Lower lobe of right lung (tissue), 2 donors: ENCODE results near the gene FAM171A1. TPM values are rescaled to one million over a fixed set of nuclear protein-coding genes. Genes with fewer than 3 reads are reported as not detected.
"Not testable (repeated sequence)": the region's sequence is repeated elsewhere in the genome, so short reads cannot be mapped to it uniquely, and the experiment has no call there.

Experiments used
- ATAC-seq, 2 donors: fragments of 200-7000 bp; cut with Tn5 transposase; one replicate each; pipeline ENCODE4 v1.9.1; 2020 to 2022; ENCODE audit warnings: mild to moderate bottlenecking in 2 of 2, moderate library complexity in 2 of 2
- DNase-seq: peaks from one replicate; pipeline ENCODE4 v3.0.0-alpha.2; 2020
- H3K27ac ChIP-seq: fragments of 200-600 bp; one replicate; pipeline ENCODE4 v1.8.0; 2022
- H3K27me3 ChIP-seq: fragments of 200-600 bp; one replicate; pipeline ENCODE4 v1.8.0; 2022; ENCODE audit warnings: low read depth
- H3K36me3 ChIP-seq: fragments of 200-600 bp; one replicate; pipeline ENCODE4 v1.8.0; 2022; ENCODE audit warnings: mild to moderate bottlenecking
- H3K4me1 ChIP-seq: fragments of 200-600 bp; one replicate; pipeline ENCODE4 v1.8.0; 2022
- H3K4me3 ChIP-seq: fragments of 200-600 bp; one replicate; pipeline ENCODE4 v1.8.0; 2022; ENCODE audit warnings: mild to moderate bottlenecking
- H3K9me3 ChIP-seq: fragments of 200-600 bp; one replicate; pipeline ENCODE4 v1.8.0; 2022
- intact Hi-C: fragments of 100-400 bp; cut with DNase I; formaldehyde crosslinking; loops from one replicate; pipeline ENCODE4 v1.11.0; 2022
- total RNA-seq: library from RNA; stranded (reverse); fragmentation: NEBNext Ultra II Directional; extraction: Animal tissue kit (Norgen Biotek cat#: 25700); gene quantifications from one replicate; pipeline ENCODE4 v1.2.1, GENCODE V29; 2021
- TF ChIP-seq, protein P1 (sequence below): fragments of 200-600 bp; IDR thresholded peaks from one replicate; pipeline ENCODE4 v1.8.0; 2022; ENCODE audit warnings: antibody characterized with exemption, mild to moderate bottlenecking
- donor health status: DM: no; HTN: yes; CAD: no; lungs with severe emphysema.

The FAM171A1 gene
- total RNA-seq, 1 donor from 2014 or later: 14.0 TPM

DNA sequence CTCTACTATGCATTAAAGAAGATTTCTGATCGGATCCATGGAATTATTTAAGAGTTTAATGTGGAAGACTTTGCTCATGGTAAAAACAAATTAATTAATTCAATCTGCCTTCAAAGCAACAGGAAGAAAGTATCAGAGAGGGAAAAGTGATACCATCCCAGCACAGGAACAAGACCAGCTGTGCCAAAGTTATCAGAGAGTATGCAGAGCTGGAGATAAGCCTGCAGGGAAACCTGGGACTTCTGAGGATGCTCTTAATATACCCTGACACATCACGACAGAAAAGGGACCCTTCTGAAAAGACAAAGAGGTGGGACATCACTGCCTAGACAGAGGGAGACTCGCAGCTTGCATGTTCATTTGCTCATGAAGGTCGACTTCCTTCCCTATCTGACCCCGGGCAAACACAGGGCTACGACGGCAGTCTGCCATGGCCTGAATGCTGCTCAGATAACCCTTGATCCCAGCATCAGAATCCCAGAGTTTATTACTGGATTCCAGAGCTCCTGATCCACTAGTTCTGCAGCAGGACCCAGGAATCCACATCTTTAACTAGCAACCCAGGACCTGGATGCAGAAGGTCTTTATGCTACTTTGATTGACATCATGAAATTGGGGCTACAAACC, 29.5 kb downstream of the FAM171A1 start:
- Histone ChIP-seq H3K4me3 (no peak overlapping the region), H3K27me3 (no peaks in the 10 kb centered on the region), H3K4me1 (peaks cover 7% of the 10 kb centered on the region), H3K9me3 (no peaks in the 10 kb centered on the region), H3K27ac (no peak overlapping the region), H3K36me3 (no peaks in the 10 kb centered on the region)
- intact Hi-C loops: no loop called here
- TF ChIP-seq, protein P1, sequence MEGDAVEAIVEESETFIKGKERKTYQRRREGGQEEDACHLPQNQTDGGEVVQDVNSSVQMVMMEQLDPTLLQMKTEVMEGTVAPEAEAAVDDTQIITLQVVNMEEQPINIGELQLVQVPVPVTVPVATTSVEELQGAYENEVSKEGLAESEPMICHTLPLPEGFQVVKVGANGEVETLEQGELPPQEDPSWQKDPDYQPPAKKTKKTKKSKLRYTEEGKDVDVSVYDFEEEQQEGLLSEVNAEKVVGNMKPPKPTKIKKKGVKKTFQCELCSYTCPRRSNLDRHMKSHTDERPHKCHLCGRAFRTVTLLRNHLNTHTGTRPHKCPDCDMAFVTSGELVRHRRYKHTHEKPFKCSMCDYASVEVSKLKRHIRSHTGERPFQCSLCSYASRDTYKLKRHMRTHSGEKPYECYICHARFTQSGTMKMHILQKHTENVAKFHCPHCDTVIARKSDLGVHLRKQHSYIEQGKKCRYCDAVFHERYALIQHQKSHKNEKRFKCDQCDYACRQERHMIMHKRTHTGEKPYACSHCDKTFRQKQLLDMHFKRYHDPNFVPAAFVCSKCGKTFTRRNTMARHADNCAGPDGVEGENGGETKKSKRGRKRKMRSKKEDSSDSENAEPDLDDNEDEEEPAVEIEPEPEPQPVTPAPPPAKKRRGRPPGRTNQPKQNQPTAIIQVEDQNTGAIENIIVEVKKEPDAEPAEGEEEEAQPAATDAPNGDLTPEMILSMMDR: no peak
- DNase-seq (no peak), ATAC-seq (no peak)

DNA sequence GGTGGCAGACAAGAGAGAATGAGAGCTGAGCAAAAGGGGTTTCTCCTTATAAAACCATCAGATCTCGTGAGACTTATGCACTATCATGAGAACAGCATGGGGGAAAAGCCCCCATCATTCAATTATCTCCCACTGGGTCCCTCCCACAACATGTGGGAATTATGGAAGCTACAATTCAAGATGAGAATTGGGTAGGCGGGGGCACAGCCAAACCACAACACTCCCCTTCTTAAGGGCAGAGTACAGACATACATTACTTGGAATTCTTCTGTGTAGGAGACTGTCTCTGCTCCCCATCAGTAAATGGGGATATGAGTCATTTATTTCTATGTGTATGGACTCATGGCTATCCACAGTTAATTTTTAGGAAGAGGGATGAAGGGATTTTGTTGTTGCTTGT, 31.2 kb downstream of the FAM171A1 start:
- DNase-seq (no peak), ATAC-seq (no peak)
- H3K27ac ChIP-seq: no peak overlapping the region
- peaks cover 1% of the 10 kb centered on the region for H3K4me1 ChIP-seq
- no peaks in the 10 kb centered on the region for H3K36me3 ChIP-seq
- H3K9me3 ChIP-seq: no peaks in the 10 kb centered on the region
- intact Hi-C loops: no loop called here
- H3K4me3 ChIP-seq: no peak overlapping the region
- TF ChIP-seq, protein P1: no peak
- H3K27me3 ChIP-seq: no peaks in the 10 kb centered on the region

DNA sequence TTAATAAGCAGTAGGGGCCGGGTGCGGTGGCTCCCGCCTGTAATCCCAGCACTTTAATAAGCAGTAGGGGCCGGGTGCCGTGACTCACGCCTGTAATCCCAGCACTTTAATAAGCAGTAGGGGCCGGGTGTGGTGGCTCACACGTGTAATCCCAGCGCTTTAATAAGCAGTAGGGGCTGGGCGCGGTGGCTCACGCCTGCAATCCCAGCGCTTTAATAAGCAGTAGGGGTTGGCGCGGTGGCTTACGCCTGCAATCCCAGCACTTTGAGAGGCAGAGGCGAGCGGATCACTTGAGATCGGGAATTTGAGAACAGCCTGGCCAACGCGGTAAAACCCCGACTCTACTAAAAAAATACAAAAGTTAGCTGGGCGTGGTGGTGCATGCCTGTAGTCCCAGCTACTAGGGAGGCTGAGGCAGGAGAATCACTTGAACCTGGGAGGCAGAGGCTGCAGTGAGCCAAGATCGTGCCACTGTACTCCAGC, 33.6 kb downstream of the FAM171A1 start:
- H3K36me3 ChIP-seq, H3K4me3 ChIP-seq, ATAC-seq, H3K27me3 ChIP-seq, DNase-seq, H3K9me3 ChIP-seq, H3K4me1 ChIP-seq, H3K27ac ChIP-seq, intact Hi-C loops: not testable (repeated sequence)

DNA sequence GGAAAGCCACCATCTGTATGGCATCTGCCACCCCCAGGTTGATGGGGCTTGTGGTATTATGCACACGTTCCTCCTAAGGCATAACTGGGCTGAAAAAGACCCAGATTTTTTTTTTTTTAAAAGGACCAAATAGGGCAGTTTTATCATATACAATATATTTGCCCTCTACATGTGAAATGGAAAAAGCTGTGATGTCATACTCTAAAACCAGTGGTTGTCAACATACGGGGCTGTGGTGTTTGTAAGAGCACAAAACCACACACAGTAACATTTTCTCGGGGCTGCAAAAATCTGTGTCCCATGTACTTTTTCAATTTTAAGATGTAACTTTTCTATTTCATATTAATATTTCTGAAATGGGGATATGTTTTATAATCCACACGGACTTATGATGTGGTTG, 34.9 kb downstream of the FAM171A1 start:
- intact Hi-C loops: no loop called here
- Histone ChIP-seq H3K27ac (no peak overlapping the region), H3K9me3 (no peaks in the 10 kb centered on the region), H3K4me1 (no peaks in the 10 kb centered on the region), H3K4me3 (no peak overlapping the region), H3K36me3 (no peaks in the 10 kb centered on the region), H3K27me3 (no peaks in the 10 kb centered on the region)
- TF ChIP-seq, protein P1: no peak
- ATAC-seq: no peak
- DNase-seq: no peak

DNA sequence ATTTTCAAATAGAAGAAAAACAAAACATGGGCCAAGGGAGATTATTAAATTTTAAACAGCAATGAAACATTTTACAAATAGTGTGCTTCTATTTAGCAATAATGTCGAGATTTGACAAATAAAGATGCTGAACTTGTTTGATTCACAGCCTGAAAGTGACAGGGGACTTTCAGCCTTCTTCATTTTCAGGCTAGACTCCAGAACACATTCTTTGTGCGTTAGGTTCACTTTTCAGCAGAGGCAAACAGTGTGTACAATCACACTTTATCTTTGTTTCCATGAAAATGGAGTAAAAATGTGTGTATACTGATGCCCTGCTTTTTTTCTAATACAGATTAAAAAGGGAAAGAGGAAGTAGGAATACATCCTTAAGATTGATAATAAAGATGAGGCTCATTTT, 35.6 kb downstream of the FAM171A1 start:
- no peak for ATAC-seq
- no peaks in the 10 kb centered on the region for H3K4me1 ChIP-seq
- H3K27me3 ChIP-seq: no peaks in the 10 kb centered on the region
- H3K9me3 ChIP-seq: no peaks in the 10 kb centered on the region
- no peak overlapping the region for H3K27ac ChIP-seq
- no peaks in the 10 kb centered on the region for H3K36me3 ChIP-seq
- H3K4me3 ChIP-seq: no peak overlapping the region
- no peak for DNase-seq
- intact Hi-C loops: no loop called here
- TF ChIP-seq, protein P1: no peak

DNA sequence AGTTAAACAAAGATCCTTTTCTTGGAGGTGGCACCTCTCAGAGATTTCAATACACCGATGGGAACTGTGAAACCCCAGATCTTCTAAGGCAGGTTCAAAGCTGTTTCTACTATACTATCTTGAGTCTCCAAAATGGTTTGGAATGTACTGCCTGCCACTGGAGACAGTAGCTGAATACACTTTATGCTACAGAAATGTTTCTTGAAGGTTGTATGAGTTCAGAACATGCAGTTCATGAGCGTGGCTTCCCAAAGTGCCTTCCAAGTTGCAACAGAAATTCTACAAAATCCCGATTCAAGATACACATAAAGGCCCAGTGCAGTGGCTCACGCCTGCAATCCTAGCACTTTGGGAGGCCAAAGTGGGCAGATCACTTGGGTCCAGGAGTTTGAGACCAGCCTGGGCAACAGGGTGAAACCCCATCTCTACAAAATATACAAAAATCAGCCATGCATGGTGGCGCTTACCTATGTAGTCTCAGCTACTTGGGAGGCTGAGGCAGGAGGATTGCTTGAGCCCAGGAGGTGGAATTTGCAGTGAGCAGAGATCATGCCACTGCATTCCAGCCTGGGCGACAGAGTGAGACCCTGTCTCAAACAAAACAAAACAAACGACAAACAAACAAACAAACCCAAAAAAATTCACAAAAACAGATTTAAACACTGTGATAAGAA, 36.3 kb downstream of the FAM171A1 start:
- intact Hi-C loops: no loop called here
- Histone ChIP-seq H3K9me3 (no peaks in the 10 kb centered on the region), H3K27ac (no peak overlapping the region), H3K36me3 (no peaks in the 10 kb centered on the region), H3K4me1 (no peaks in the 10 kb centered on the region), H3K4me3 (no peak overlapping the region), H3K27me3 (no peaks in the 10 kb centered on the region)
- TF ChIP-seq, protein P1: no peak
- ATAC-seq: no peak
- DNase-seq: no peak
